HG03558 (cell line): ENCODE data around the gene STAT4.
"Not testable (repeated sequence)": the region's sequence is repeated elsewhere in the genome, so short reads cannot be mapped to it uniquely, and the experiment has no call there.

Source experiments
- ATAC-seq: cut with Tn5 transposase; IDR thresholded peaks from one replicate; pipeline ENCODE4 v1.9.1; 2021; ENCODE audit warnings: moderate number of reproducible peaks; ENCODE audit not compliant: unreplicated experiment; ENCODE audit errors: extremely low read depth

The STAT4 gene

GRCh38 chr2:191003405-191004309 lies 147.1 kb downstream of the STAT4 start:
- ATAC-seq = no peak

- no peak for ATAC-seq
Observed at GRCh38 chr2:191001624-191002023, 149.2 kb downstream of the STAT4 start.

- no peak for ATAC-seq
Observed at GRCh38 chr2:191001032-191001431, 149.8 kb downstream of the STAT4 start.

GRCh38 chr2:190999949-191000665 lies 150.7 kb downstream of the STAT4 start:
- ATAC-seq = no peak

GRCh38 chr2:190999058-190999457 lies 151.7 kb downstream of the STAT4 start:
- no peak for ATAC-seq

GRCh38 chr2:190997526-190998113 lies 153.2 kb downstream of the STAT4 start:
- ATAC-seq = no peak

- no peak for ATAC-seq
Observed at GRCh38 chr2:190996947-190997346, 153.8 kb downstream of the STAT4 start.

- no peak for ATAC-seq
Observed at GRCh38 chr2:190996338-190996946, 154.4 kb downstream of the STAT4 start.

- ATAC-seq = not testable (repeated sequence)
Observed at GRCh38 chr2:190995315-190995714, 155.5 kb downstream of the STAT4 start.

- no peak for ATAC-seq
Observed at GRCh38 chr2:190994148-190994547, 156.6 kb downstream of the STAT4 start.

GRCh38 chr2:190993292-190993643 lies 157.5 kb downstream of the STAT4 start:
- no peak for ATAC-seq

- ATAC-seq = no peak
Observed at GRCh38 chr2:190990132-190990531, 160.7 kb downstream of the STAT4 start.

GRCh38 chr2:190988910-190989309 lies 161.9 kb downstream of the STAT4 start:
- ATAC-seq = no peak

GRCh38 chr2:190987938-190988337 lies 162.9 kb downstream of the STAT4 start:
- no peak for ATAC-seq

GRCh38 chr2:190987116-190987515 lies 163.7 kb downstream of the STAT4 start:
- ATAC-seq = no peak

GRCh38 chr2:190986221-190986953 lies 164.4 kb downstream of the STAT4 start:
- ATAC-seq = no peak

- ATAC-seq = no peak
Observed at GRCh38 chr2:190984595-190984994, 166.2 kb downstream of the STAT4 start.

- no peak for ATAC-seq
Observed at GRCh38 chr2:190982262-190983034, 168.3 kb downstream of the STAT4 start.

GRCh38 chr2:190981733-190982132 lies 169.1 kb downstream of the STAT4 start:
- no peak for ATAC-seq
